Retinal pigment epithelial cell (primary cell): ENCODE data around the gene BRSK2.

Source experiments
- DNase-seq: peaks from one replicate; pipeline ENCODE4 v3.0.0-alpha.2; 2010; ENCODE audit warnings: low read depth
- H3K4me3 ChIP-seq: 2 replicates; pipeline ENCODE4 v1.5.1; 2011; ENCODE audit warnings: mild to moderate bottlenecking, low read length, control low read depth, moderate library complexity
- TF ChIP-seq, protein P1 (sequence below): conservative IDR thresholded peaks from 2 replicates; pipeline ENCODE4 v1.5.1; 2011; ENCODE audit warnings: low read depth, low read length, control low read depth, inconsistent platforms

The BRSK2 gene

GRCh38 chr11:1403078-1403620, 13.4 kb downstream of the BRSK2 start:
- TF ChIP-seq, protein P1, sequence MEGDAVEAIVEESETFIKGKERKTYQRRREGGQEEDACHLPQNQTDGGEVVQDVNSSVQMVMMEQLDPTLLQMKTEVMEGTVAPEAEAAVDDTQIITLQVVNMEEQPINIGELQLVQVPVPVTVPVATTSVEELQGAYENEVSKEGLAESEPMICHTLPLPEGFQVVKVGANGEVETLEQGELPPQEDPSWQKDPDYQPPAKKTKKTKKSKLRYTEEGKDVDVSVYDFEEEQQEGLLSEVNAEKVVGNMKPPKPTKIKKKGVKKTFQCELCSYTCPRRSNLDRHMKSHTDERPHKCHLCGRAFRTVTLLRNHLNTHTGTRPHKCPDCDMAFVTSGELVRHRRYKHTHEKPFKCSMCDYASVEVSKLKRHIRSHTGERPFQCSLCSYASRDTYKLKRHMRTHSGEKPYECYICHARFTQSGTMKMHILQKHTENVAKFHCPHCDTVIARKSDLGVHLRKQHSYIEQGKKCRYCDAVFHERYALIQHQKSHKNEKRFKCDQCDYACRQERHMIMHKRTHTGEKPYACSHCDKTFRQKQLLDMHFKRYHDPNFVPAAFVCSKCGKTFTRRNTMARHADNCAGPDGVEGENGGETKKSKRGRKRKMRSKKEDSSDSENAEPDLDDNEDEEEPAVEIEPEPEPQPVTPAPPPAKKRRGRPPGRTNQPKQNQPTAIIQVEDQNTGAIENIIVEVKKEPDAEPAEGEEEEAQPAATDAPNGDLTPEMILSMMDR = no peak
- H3K4me3 ChIP-seq = no peak overlapping the region
- no peak for DNase-seq

- no peak overlapping the region for H3K4me3 ChIP-seq
- no peak for DNase-seq
- TF ChIP-seq, protein P1 = no peak
Measured at GRCh38 chr11:1403721-1404460, 14.2 kb downstream of the BRSK2 start.

GRCh38 chr11:1404461-1405185, 14.9 kb downstream of the BRSK2 start:
- TF ChIP-seq, protein P1 = no peak
- H3K4me3 ChIP-seq = no peak overlapping the region
- no peak for DNase-seq

DNA sequence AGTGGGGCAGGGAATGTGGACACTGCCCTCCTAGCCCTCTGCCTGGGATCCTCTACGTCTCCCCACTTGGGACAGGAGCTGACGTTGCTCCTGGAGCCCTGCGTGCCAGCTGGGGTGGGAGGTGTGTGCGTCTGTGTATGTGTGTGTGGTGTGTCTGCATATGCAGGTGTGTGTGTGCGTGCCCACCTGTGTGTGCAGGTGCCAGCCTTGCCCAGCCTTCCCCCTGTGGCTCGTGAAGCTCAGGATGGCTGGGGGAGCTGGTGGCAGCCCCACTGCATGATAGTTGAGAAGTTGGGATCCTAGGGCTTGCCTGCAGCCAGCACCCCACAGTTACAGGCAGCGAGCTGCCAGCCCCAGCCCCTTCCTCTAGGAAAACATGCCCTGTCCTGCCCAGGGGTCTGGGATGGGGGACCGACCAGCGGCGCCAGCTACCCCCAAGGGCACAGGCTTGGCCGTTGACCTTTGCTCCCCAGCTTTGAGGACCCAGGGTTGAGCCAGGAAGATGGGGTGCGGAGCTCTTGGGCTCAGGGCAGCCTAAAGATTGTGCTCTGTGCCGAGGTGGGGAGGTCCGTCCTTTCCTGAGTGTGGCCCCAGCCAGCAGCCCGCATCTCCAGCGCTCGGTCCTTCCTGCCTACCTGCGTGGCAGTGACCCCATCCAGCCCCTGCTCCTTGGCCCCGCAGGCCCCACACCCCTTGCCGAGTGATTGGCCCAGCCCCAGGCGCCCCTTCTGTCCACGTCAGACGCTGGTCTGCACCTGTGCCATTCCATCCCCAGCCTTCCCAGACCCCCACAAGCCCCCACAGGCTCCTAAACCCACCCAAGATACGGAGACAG, 15.7 kb downstream of the BRSK2 start:
- DNase-seq = no peak
- no peak overlapping the region for H3K4me3 ChIP-seq
- TF ChIP-seq, protein P1 = no peak

DNA sequence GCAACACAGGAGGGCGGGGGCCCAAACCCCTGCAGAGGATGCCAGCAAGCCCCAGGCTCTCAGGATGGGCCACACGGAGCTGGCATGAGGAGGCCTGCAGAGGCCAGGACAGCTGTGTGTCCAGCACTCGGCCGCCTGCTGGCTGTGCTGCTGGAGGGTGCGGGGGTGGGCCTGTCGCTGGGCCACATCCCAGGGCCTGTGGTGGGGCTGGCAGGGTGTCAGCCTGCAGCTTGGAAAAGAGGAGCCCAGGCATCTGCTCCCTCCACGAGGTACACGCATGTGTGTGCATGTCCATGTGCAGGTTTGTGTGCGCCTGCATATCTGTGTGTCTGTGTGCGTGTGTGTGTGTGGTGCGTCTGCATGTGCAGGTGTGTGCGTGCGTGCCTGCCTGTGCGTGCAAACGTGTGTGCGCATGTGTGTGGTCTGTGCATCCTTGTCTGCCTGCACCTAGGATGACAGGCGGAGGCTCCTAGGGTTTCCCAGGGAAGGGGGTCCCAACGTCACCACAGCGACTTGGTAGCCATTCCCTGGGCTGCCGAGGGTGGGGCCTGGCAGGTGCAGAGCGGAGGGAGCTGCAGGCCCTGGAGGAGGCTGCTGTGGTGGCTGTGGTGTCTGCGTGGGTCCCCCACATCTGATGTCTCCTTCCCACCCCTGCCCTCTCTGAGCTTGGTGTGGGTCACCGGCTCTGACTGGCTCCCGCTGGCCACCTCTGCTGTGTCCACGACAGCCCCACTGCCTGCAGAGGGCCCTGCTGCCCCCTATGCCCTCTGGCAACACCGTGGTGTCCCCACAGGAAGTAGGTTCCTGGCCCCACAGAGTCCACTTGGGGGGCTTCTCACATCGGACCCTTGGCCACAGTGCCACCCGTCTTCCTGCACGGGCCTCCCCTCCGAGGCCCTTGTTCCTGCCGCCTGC, 17.1 kb downstream of the BRSK2 start:
- no peak for DNase-seq
- TF ChIP-seq, protein P1 = no peak
- H3K4me3 ChIP-seq = no peak overlapping the region

DNA sequence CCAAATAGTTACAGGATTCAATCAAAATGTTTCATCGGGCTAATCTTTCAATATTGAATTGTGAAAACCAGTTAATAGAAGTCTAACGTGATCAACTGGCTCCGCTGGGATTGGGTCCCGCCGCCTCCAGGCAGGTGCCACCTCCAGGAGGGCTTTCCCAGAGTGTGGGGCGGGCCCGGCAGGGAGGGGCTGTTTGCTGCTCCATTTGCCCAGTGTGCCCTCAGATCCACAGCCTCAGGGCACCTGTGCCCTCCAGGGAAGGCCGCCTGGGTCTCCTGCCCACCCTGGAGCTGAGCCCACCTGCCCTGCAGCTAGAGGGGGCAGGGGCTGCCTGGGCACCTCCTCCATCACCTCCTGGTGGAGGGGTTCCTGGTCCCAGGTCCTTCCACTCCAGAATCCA, 17.9 kb downstream of the BRSK2 start:
- TF ChIP-seq, protein P1 = no peak
- no peak overlapping the region for H3K4me3 ChIP-seq
- DNase-seq = no peak
